HepG2 (cell line): ENCODE results near the gene KAZALD1. TPM values are rescaled to one million over a fixed set of nuclear protein-coding genes. Genes with fewer than 3 reads are reported as not detected.

ENCODE experiments used
- ARID2 ChIP-seq: sonication (generic); formaldehyde crosslinking; IDR thresholded peaks from 2 replicates; pipeline ENCODE4 v1.8.1; 2022; ENCODE audit warnings: mild to moderate bottlenecking, missing genetic modification reagents, borderline replicate concordance
- EED ChIP-seq: sonication (generic); formaldehyde crosslinking; IDR thresholded peaks from 2 replicates; pipeline ENCODE4 v1.5.0; 2020; ENCODE audit warnings: mild to moderate bottlenecking, missing genetic modification reagents
- ETV6 ChIP-seq: sonication (generic); formaldehyde crosslinking; conservative IDR thresholded peaks from 2 replicates; pipeline ENCODE4 v1.4.0; 2020; ENCODE audit warnings: missing genetic modification reagents
- FOXA3 ChIP-seq: IDR thresholded peaks from 2 replicates; pipeline ENCODE4 v1.6.1; 2016; ENCODE audit warnings: missing genetic modification reagents, missing compliant biosample characterization
- GABPB1 ChIP-seq: IDR thresholded peaks from 2 replicates; pipeline ENCODE4 v1.6.1; 2016; ENCODE audit warnings: mild to moderate bottlenecking, missing genetic modification reagents, moderate library complexity, missing compliant biosample characterization
- GZF1 ChIP-seq: sonication (generic); formaldehyde crosslinking; IDR thresholded peaks from 2 replicates; pipeline ENCODE4 v1.5.1; 2020; ENCODE audit warnings: mild to moderate bottlenecking, missing genetic modification reagents
- KLF6 ChIP-seq: IDR thresholded peaks from 2 replicates; pipeline ENCODE4 v1.8.0; 2016; ENCODE audit warnings: missing biosample characterization, missing genetic modification reagents
- NCOA1 ChIP-seq: sonication (generic); formaldehyde crosslinking; IDR thresholded peaks from 2 replicates; pipeline ENCODE4 v1.9.0; 2021; ENCODE audit warnings: missing genetic modification reagents
- PCBP2 ChIP-seq: fragments of 200-400 bp; formaldehyde crosslinking; optimal IDR thresholded peaks from 2 replicates; pipeline ENCODE3; 2018; ENCODE audit warnings: low read length, low read depth; ENCODE audit not compliant: poor library complexity, severe bottlenecking
- RFXANK ChIP-seq: IDR thresholded peaks from 2 replicates; pipeline ENCODE4 v1.6.1; 2016
- SP4 ChIP-seq: sonication (generic); formaldehyde crosslinking; IDR thresholded peaks from 2 replicates; pipeline ENCODE4 v1.8.1; 2023; ENCODE audit warnings: mild to moderate bottlenecking, missing genetic modification reagents
- ZBTB33 ChIP-seq: sonication (generic); formaldehyde crosslinking; IDR thresholded peaks from 2 replicates; pipeline ENCODE4 v1.4.0; 2020; ENCODE audit warnings: missing genetic modification reagents
- ZHX1 ChIP-seq: sonication (generic); formaldehyde crosslinking; IDR thresholded peaks from 2 replicates; pipeline ENCODE4 v1.8.1; 2022; ENCODE audit warnings: low read depth, mild to moderate bottlenecking, missing genetic modification reagents
- ZNF256 ChIP-seq: sonication (generic); formaldehyde crosslinking; conservative IDR thresholded peaks from 2 replicates; pipeline ENCODE4 v1.4.0; 2020; ENCODE audit warnings: missing genetic modification reagents
- ZNF441 ChIP-seq: sonication (generic); formaldehyde crosslinking; IDR thresholded peaks from 2 replicates; pipeline ENCODE4 v1.7.0; 2021; ENCODE audit warnings: missing genetic modification reagents, borderline replicate concordance
- ZNF501 ChIP-seq: sonication (generic); formaldehyde crosslinking; IDR thresholded peaks from 2 replicates; pipeline ENCODE4 v1.5.1; 2020; ENCODE audit warnings: mild to moderate bottlenecking, moderate library complexity, missing genetic modification reagents
- ZNF563 ChIP-seq: sonication (generic); formaldehyde crosslinking; IDR thresholded peaks from 2 replicates; pipeline ENCODE4 v1.8.0; 2022; ENCODE audit warnings: mild to moderate bottlenecking, moderate library complexity, missing genetic modification reagents
- ZNF746 ChIP-seq: sonication (generic); formaldehyde crosslinking; IDR thresholded peaks from 2 replicates; pipeline ENCODE4 v1.8.0; 2022; ENCODE audit warnings: mild to moderate bottlenecking, missing genetic modification reagents
- polyA plus RNA-seq, 8 experiments: library from polyadenylated mRNA; depleted of rRNA in 3 of 8; stranded (reverse) in 7 of 8; unstranded in 1 of 8; fragments of >200 nt; fragmentation: Illumina TruSeq in 4 of 8; extraction: Trizol in 4 of 8; gene quantifications; 2 replicates each; pipeline versions ENCODE4 v1.2.1 to v1.2.3, GENCODE V29; 2011 to 2016; ENCODE audit warnings: low read depth in 4 of 8, missing spikeins in 1 of 8, mixed read lengths in 1 of 8; ENCODE audit not compliant: insufficient read depth in 1 of 8
- total RNA-seq, 5 experiments: library from RNA; depleted of rRNA; stranded (reverse); fragments of >200 nt; fragmentation: Illumina TruSeq; extraction: Trizol; gene quantifications; 2 replicates each; pipeline ENCODE4 v1.2.3, GENCODE V29; 2016; ENCODE audit warnings: low read depth in 1 of 5
- TF ChIP-seq, protein P1 (sequence below): sonication (generic); formaldehyde crosslinking; IDR thresholded peaks from 2 replicates; pipeline ENCODE4 v1.8.0; 2023; ENCODE audit warnings: mild to moderate bottlenecking, missing genetic modification reagents
- TF ChIP-seq, protein P2 (sequence below): sonication (generic); formaldehyde crosslinking; IDR thresholded peaks from 2 replicates; pipeline ENCODE4 v1.5.0; 2020; ENCODE audit warnings: missing genetic modification reagents

The KAZALD1 gene
- total and polyA plus RNA-seq, 2 of the 13 experiments (the other 11 are each of a cell fraction or from before 2014, with no cell fraction given): 16.7 to 27.7 TPM

DNA sequence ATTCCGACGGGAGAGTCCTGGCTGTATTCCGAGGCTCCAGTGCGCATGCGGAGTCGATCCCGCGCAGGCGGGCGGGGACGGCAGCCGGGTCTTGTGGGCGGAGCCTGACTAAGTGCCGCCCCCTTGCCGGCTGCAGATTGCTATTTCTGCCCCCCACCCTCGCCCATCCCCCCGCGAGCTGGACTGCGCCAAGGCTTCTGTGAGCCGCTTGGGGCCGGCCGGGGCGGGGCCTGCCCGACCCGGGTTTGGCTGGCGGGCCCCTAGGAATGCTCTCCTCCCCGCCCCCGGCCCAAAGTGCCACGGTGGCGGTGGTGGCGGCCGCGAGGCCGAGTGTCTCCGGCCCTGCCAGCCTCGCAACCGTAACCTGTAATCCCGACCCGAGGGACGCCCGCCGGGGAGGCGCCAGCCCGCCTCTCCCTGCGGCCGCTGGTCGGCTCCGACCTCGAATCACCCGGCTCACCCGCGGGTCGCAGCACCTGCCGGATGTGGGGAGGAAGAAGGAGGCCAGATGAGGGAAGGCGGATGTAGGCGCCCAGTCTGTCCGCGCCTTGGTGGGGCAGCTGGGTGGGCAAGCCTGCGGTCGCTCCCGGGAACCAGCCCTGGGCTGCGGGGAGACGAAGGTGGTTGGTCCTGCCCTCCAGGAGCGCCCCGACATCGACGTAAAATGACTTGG lies 702 bp upstream of the KAZALD1 start (continued):
- TF ChIP-seq ETV6 (CRISPR knock-in tag) (no peak), ZNF563 (CRISPR knock-in tag) (peak; percentile 36; the same call in 1 of the 2 replicates), ZNF441 (0 out of 2 replicates have a peak, but pooled peaks have one; percentile 50), ARID2 (CRISPR knock-in tag) (0 out of 2 replicates have a peak, but pooled peaks have one; percentile 9), PCBP2 (no peak), SP4 (CRISPR knock-in tag) (peak; percentile 90), KLF6 (CRISPR knock-in tag) (peak; percentile 72), ZNF256 (CRISPR knock-in tag) (no peak), EED (CRISPR knock-in tag) (peak; percentile 93), ZNF746 (peak; percentile 39; the same call in 1 of the 2 replicates), ZHX1 (CRISPR knock-in tag) (no peak), GABPB1 (CRISPR knock-in tag) (peak; percentile 77; the same call in 1 of the 2 replicates), ZBTB33 (CRISPR knock-in tag) (no peak), NCOA1 (CRISPR knock-in tag) (peak; percentile 28), ZNF501 (CRISPR knock-in tag) (peak; percentile 69), RFXANK (CRISPR knock-in tag) (no peak; the same call in 1 of the 2 replicates), GZF1 (CRISPR knock-in tag) (no peak), FOXA3 (peak; percentile 49)
- TF ChIP-seq, protein P1, sequence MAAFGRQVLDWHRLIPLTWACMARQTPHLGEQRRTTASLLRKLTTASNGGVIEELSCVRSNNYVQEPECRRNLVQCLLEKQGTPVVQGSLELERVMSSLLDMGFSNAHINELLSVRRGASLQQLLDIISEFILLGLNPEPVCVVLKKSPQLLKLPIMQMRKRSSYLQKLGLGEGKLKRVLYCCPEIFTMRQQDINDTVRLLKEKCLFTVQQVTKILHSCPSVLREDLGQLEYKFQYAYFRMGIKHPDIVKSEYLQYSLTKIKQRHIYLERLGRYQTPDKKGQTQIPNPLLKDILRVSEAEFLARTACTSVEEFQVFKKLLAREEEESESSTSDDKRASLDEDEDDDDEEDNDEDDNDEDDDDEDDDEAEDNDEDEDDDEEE (CRISPR knock-in tag): peak; percentile 61; the same call in 1 of the 2 replicates
- TF ChIP-seq, protein P2, sequence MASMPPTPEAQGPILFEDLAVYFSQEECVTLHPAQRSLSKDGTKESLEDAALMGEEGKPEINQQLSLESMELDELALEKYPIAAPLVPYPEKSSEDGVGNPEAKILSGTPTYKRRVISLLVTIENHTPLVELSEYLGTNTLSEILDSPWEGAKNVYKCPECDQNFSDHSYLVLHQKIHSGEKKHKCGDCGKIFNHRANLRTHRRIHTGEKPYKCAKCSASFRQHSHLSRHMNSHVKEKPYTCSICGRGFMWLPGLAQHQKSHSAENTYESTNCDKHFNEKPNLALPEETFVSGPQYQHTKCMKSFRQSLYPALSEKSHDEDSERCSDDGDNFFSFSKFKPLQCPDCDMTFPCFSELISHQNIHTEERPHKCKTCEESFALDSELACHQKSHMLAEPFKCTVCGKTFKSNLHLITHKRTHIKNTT: no peak
